HEK293 (cell line): ENCODE data around the gene TTC4.

Source experiments
- CTCF ChIA-PET: fragments of 350-600 bp; formaldehyde crosslinking; extraction: SDS; loops from one replicate; lab custom pipeline; 2021; ENCODE audit warnings: antibody characterized with exemption; lab: Yijun Ruan, JAX
- POLR2A ChIA-PET: fragments of 300-600 bp; formaldehyde crosslinking; extraction: SDS; loops from one replicate; lab custom pipeline; 2020; ENCODE audit warnings: antibody characterized with exemption, inconsistent platforms; lab: Yijun Ruan, JAX
- H3K27ac ChIP-seq: fragments of 200-500 bp; sonication (Bioruptor generic); 2 replicates; pipeline ENCODE4 v1.5.1; 2014; ENCODE audit warnings: low read depth, low read length, control low read depth, inconsistent platforms; ENCODE audit errors: extremely low read depth
- H3K36me3 ChIP-seq, 2 experiments: fragments of 200-500 bp in 1 of 2; sonication (Bioruptor generic) in 1 of 2; 1 replicate in 1 of 2; 2 replicates in 1 of 2; pipeline ENCODE4 v1.5.1; 2014 to 2017; ENCODE audit warnings: inconsistent platforms in 2 of 2, low read length in 2 of 2; ENCODE audit not compliant: control insufficient read depth in 2 of 2, insufficient read depth in 1 of 2
- H3K4me1 ChIP-seq: fragments of 200-500 bp; sonication (Bioruptor generic); 2 replicates; pipeline ENCODE4 v1.5.1; 2014; ENCODE audit warnings: mild to moderate bottlenecking, low read length, inconsistent platforms; ENCODE audit not compliant: control insufficient read depth, insufficient read depth
- H3K4me3 ChIP-seq: 2 replicates; pipeline ENCODE4 v1.5.1; 2011; ENCODE audit warnings: low read depth, mild to moderate bottlenecking, control low read depth, low read length, moderate library complexity
- H3K9me3 ChIP-seq: fragments of 200-500 bp; sonication (Bioruptor generic); 2 replicates; pipeline ENCODE4 v1.5.1; 2014; ENCODE audit warnings: low read depth, low read length, inconsistent platforms; ENCODE audit not compliant: control insufficient read depth, insufficient read depth
- HOXD13 ChIP-seq: sonication (generic); formaldehyde crosslinking; IDR thresholded peaks from 2 replicates; pipeline ENCODE4 v1.8.0; 2022; ENCODE audit warnings: missing genetic modification reagents, borderline replicate concordance
- KLF1 ChIP-seq: fragments of 450-650 bp; formaldehyde crosslinking; IDR thresholded peaks from 2 replicates; pipeline ENCODE4 v1.5.1; 2016; ENCODE audit warnings: missing biosample characterization, missing genetic modification characterization
- PBX3 ChIP-seq: sonication (generic); formaldehyde crosslinking; IDR thresholded peaks from 2 replicates; pipeline ENCODE4 v1.8.1; 2022; ENCODE audit warnings: mild to moderate bottlenecking, moderate library complexity, missing genetic modification reagents
- PRDM1 ChIP-seq: fragments of 450-650 bp; formaldehyde crosslinking; IDR thresholded peaks from 2 replicates; pipeline ENCODE4; 2016; ENCODE audit warnings: missing biosample characterization, missing genetic modification characterization
- RBAK ChIP-seq: fragments of 450-650 bp; formaldehyde crosslinking; IDR thresholded peaks from 2 replicates; pipeline ENCODE4 v1.5.1; 2016; ENCODE audit warnings: missing biosample characterization, missing genetic modification characterization
- ZBTB1 ChIP-seq: fragments of 450-650 bp; formaldehyde crosslinking; IDR thresholded peaks from 2 replicates; pipeline ENCODE4 v1.5.1; 2016; ENCODE audit warnings: missing biosample characterization, missing genetic modification characterization
- ZBTB48 ChIP-seq: fragments of 450-650 bp; formaldehyde crosslinking; IDR thresholded peaks from 2 replicates; pipeline ENCODE4 v1.5.1; 2016; ENCODE audit warnings: missing biosample characterization, missing genetic modification characterization
- ZBTB7A ChIP-seq: fragments of 450-650 bp; formaldehyde crosslinking; IDR thresholded peaks from 2 replicates; pipeline ENCODE4 v1.5.1; 2016; ENCODE audit warnings: low read depth, missing biosample characterization, missing genetic modification characterization
- ZNF112 ChIP-seq: fragments of 450-650 bp; formaldehyde crosslinking; IDR thresholded peaks from 2 replicates; pipeline ENCODE4 v1.5.0; 2017; ENCODE audit warnings: missing biosample characterization, missing genetic modification characterization
- ZNF155 ChIP-seq: fragments of 450-650 bp; formaldehyde crosslinking; IDR thresholded peaks from 2 replicates; pipeline ENCODE4 v1.5.1; 2016; ENCODE audit warnings: missing biosample characterization, missing genetic modification characterization
- ZNF19 ChIP-seq: fragments of 450-650 bp; formaldehyde crosslinking; IDR thresholded peaks from 2 replicates; pipeline ENCODE4; 2016; ENCODE audit warnings: missing biosample characterization, missing genetic modification characterization, low read depth
- ZNF248 ChIP-seq: fragments of 450-650 bp; formaldehyde crosslinking; IDR thresholded peaks from 2 replicates; pipeline ENCODE4 v1.5.1; 2017; ENCODE audit warnings: missing biosample characterization, missing genetic modification characterization
- ZNF302 ChIP-seq: fragments of 450-650 bp; formaldehyde crosslinking; IDR thresholded peaks from 2 replicates; pipeline ENCODE4 v1.5.1; 2016; ENCODE audit warnings: missing biosample characterization, missing genetic modification characterization, low read depth
- ZNF335 ChIP-seq: fragments of 450-650 bp; formaldehyde crosslinking; conservative IDR thresholded peaks from 2 replicates; pipeline ENCODE4 v1.5.1; 2016; ENCODE audit warnings: missing biosample characterization, missing genetic modification characterization
- ZNF530 ChIP-seq: fragments of 450-650 bp; formaldehyde crosslinking; IDR thresholded peaks from 2 replicates; pipeline ENCODE4 v1.5.1; 2016; ENCODE audit warnings: low read depth, missing biosample characterization, missing genetic modification characterization
- ZNF548 ChIP-seq: fragments of 450-650 bp; formaldehyde crosslinking; IDR thresholded peaks from 2 replicates; pipeline ENCODE4 v1.5.1; 2016; ENCODE audit warnings: missing biosample characterization, missing genetic modification characterization
- ZNF571 ChIP-seq: fragments of 450-650 bp; formaldehyde crosslinking; IDR thresholded peaks from 2 replicates; pipeline ENCODE4 v1.5.0; 2017; ENCODE audit warnings: missing biosample characterization, missing genetic modification characterization
- ZNF580 ChIP-seq: fragments of 450-650 bp; formaldehyde crosslinking; IDR thresholded peaks from 2 replicates; pipeline ENCODE4 v1.5.1; 2016; ENCODE audit warnings: missing biosample characterization, missing genetic modification characterization
- ZNF658 ChIP-seq: fragments of 450-650 bp; formaldehyde crosslinking; IDR thresholded peaks from 2 replicates; pipeline ENCODE4; 2016; ENCODE audit warnings: missing biosample characterization, missing genetic modification characterization
- ZNF677 ChIP-seq: fragments of 450-650 bp; IDR thresholded peaks from 2 replicates; pipeline ENCODE4 v1.5.0; 2018; ENCODE audit warnings: missing biosample characterization, mild to moderate bottlenecking, missing genetic modification characterization, moderate library complexity
- ZNF791 ChIP-seq: fragments of 450-650 bp; formaldehyde crosslinking; IDR thresholded peaks from 2 replicates; pipeline ENCODE4 v1.5.1; 2016; ENCODE audit warnings: missing biosample characterization, missing genetic modification characterization
- ZSCAN5A ChIP-seq: fragments of 450-650 bp; formaldehyde crosslinking; IDR thresholded peaks from 2 replicates; pipeline ENCODE4 v1.5.1; 2016; ENCODE audit warnings: missing biosample characterization, missing genetic modification characterization
- TF ChIP-seq, protein P1 (sequence below): fragments of 450-650 bp; formaldehyde crosslinking; IDR thresholded peaks from 2 replicates; pipeline ENCODE4 v1.5.1; 2016; ENCODE audit warnings: missing biosample characterization, missing genetic modification characterization
- TF ChIP-seq, protein P2 (sequence below): fragments of 450-650 bp; formaldehyde crosslinking; IDR thresholded peaks from 2 replicates; pipeline ENCODE4 v1.5.1; 2017; ENCODE audit warnings: missing biosample characterization, missing genetic modification characterization

The TTC4 gene

GRCh38 chr1:54751426-54751825, 35.8 kb downstream of the TTC4 start (continued):
- no peak for TF ChIP-seq ZSCAN5A
- TF ChIP-seq ZBTB1 (tag by site-specific recombination), result no peak
- no peak for TF ChIP-seq ZNF571 (tag by site-specific recombination)

DNA sequence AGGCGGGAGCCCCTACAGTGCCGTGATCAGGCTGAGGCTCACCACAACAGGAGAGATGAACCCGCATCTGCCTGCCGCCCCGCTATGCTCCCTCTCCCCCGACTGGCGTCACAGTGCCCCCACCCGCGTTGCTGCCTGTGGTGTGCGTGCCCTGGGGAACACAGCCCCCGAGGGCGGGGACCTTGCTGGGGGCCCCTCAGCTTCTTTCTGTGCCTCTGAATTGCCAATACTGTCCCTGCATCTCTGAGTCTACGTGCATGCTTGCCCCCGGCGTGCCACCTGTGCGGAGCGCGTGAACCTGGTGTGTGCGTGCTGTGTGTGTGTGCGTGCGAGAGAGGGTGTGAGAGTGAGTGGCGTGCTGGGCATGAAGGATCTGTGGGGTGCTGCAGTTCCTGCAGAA, 38.4 kb downstream of the TTC4 start:
- TF ChIP-seq PRDM1 (tag by site-specific recombination) (no peak), ZBTB1 (tag by site-specific recombination) (no peak), ZNF580 (tag by site-specific recombination) (no peak), ZBTB7A (tag by site-specific recombination) (no peak), ZNF112 (tag by site-specific recombination) (no peak)
- ChIA-PET CTCF (no interaction called here), POLR2A (no interaction called here)
- no peak overlapping the region for H3K27ac ChIP-seq
- no peak overlapping the region for H3K4me3 ChIP-seq
- no peaks in the 10 kb centered on the region for H3K4me1 ChIP-seq
- no peaks in the 10 kb centered on the region for H3K9me3 ChIP-seq
- H3K36me3 ChIP-seq, result peaks cover 0 to 31% of the 10 kb centered on the region in 2 experiments; a peak in 1 of 3 replicates

GRCh38 chr1:54754486-54755285, 39.0 kb downstream of the TTC4 start:
- CTCF ChIA-PET, result no interaction called here
- TF ChIP-seq, protein P1, sequence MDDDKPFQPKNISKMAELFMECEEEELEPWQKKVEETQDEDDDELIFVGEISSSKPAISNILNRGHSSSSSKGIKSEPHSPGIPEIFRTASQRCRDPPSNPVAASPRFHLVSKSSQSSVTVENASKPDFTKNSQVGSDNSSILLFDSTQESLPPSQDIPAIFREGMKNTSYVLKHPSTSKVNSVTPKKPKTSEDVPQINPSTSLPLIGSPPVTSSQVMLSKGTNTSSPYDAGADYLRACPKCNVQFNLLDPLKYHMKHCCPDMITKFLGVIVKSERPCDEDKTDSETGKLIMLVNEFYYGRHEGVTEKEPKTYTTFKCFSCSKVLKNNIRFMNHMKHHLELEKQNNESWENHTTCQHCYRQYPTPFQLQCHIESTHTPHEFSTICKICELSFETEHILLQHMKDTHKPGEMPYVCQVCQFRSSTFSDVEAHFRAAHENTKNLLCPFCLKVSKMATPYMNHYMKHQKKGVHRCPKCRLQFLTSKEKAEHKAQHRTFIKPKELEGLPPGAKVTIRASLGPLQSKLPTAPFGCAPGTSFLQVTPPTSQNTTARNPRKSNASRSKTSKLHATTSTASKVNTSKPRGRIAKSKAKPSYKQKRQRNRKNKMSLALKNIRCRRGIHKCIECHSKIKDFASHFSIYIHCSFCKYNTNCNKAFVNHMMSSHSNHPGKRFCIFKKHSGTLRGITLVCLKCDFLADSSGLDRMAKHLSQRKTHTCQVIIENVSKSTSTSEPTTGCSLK (tag by site-specific recombination), result no peak
- TF ChIP-seq ZNF302 (tag by site-specific recombination) (no peak), ZNF658 (tag by site-specific recombination) (no peak), ZNF530 (tag by site-specific recombination) (no peak), ZNF155 (tag by site-specific recombination) (no peak), PBX3 (CRISPR knock-in tag) (no peak)

GRCh38 chr1:54757833-54758232, 42.2 kb downstream of the TTC4 start:
- Histone ChIP-seq H3K27ac (no peak overlapping the region), H3K4me3 (no peak overlapping the region), H3K36me3 (peaks cover 0 to 32% of the 10 kb centered on the region in 2 experiments; a peak in 1 of 3 replicates), H3K9me3 (no peaks in the 10 kb centered on the region), H3K4me1 (no peaks in the 10 kb centered on the region)
- POLR2A ChIA-PET, result interaction anchor here (0.9 kb wide), 1 partner anchor 12 kb away, joined by 3 read pairs; no protein-coding TSS in a partner anchor
- CTCF ChIA-PET, result no interaction called here
- TF ChIP-seq HOXD13 (CRISPR knock-in tag) (no peak), ZNF791 (tag by site-specific recombination) (no peak), KLF1 (no peak), ZNF677 (tag by site-specific recombination) (no peak), ZNF335 (tag by site-specific recombination) (no peak), RBAK (tag by site-specific recombination) (no peak), ZNF248 (no peak), ZBTB48 (tag by site-specific recombination) (no peak), ZNF548 (no peak), ZNF19 (tag by site-specific recombination) (no peak), ZNF155 (tag by site-specific recombination) (no peak)
- TF ChIP-seq, protein P2, sequence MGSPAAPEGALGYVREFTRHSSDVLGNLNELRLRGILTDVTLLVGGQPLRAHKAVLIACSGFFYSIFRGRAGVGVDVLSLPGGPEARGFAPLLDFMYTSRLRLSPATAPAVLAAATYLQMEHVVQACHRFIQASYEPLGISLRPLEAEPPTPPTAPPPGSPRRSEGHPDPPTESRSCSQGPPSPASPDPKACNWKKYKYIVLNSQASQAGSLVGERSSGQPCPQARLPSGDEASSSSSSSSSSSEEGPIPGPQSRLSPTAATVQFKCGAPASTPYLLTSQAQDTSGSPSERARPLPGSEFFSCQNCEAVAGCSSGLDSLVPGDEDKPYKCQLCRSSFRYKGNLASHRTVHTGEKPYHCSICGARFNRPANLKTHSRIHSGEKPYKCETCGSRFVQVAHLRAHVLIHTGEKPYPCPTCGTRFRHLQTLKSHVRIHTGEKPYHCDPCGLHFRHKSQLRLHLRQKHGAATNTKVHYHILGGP (tag by site-specific recombination), result no peak

More at GRCh38 chr1:54754486-54755285, 39.0 kb downstream of the TTC4 start:
- Histone ChIP-seq H3K4me3 (no peak overlapping the region), H3K36me3 (peaks cover 0 to 32% of the 10 kb centered on the region in 2 experiments; a peak in 1 of 3 replicates), H3K4me1 (no peaks in the 10 kb centered on the region), H3K9me3 (no peaks in the 10 kb centered on the region), H3K27ac (no peak overlapping the region)
- POLR2A ChIA-PET, result no interaction called here
